Neural progenitor cell (in vitro differentiated cells): Measurements from ENCODE around the gene PHLDA1. TPM values are rescaled to one million over a fixed set of nuclear protein-coding genes. Genes with fewer than 3 reads are reported as not detected.

ENCODE experiments used
- DNase-seq: peaks from one replicate; pipeline ENCODE4 v3.0.0-alpha.2; 2016; ENCODE audit warnings: low spot score
- H2AFZ ChIP-seq: fragments of 200-600 bp; sonication (generic); replicated peaks from 2 replicates; pipeline ENCODE4 v1.6.1; 2016; ENCODE audit warnings: antibody characterized with exemption
- H3F3A ChIP-seq: fragments of 200-600 bp; sonication (generic); 2 replicates; pipeline ENCODE4 v1.6.1; 2016; ENCODE audit warnings: antibody characterized with exemption, low read depth
- H3K27ac ChIP-seq: fragments of 200-600 bp; sonication (generic); 2 replicates; pipeline ENCODE4 v1.5.1; 2016; ENCODE audit warnings: mild to moderate bottlenecking
- H3K27me3 ChIP-seq: fragments of 200-600 bp; sonication (generic); 2 replicates; pipeline ENCODE4 v1.6.1; 2016; ENCODE audit warnings: mild to moderate bottlenecking, moderate library complexity
- H3K36me3 ChIP-seq: fragments of 200-600 bp; sonication (generic); 2 replicates; pipeline ENCODE4 v1.5.1; 2016
- H3K4me1 ChIP-seq: fragments of 200-600 bp; sonication (generic); 2 replicates; pipeline ENCODE4 v1.6.1; 2016; ENCODE audit warnings: mixed run types
- H3K4me2 ChIP-seq: fragments of 200-600 bp; sonication (generic); 2 replicates; pipeline ENCODE4 v1.6.1; 2016
- H3K4me3 ChIP-seq: fragments of 200-600 bp; sonication (generic); 2 replicates; pipeline ENCODE4 v1.5.1; 2016
- H3K79me2 ChIP-seq: fragments of 200-600 bp; sonication (generic); 2 replicates; pipeline ENCODE4 v1.6.1; 2016; ENCODE audit warnings: low read depth
- H3K9ac ChIP-seq: fragments of 200-600 bp; sonication (generic); 2 replicates; pipeline ENCODE4 v1.6.1; 2016
- H3K9me3 ChIP-seq: fragments of 200-600 bp; sonication (generic); 2 replicates; pipeline ENCODE4 v1.5.1; 2016; ENCODE audit warnings: low read depth
- H4K20me1 ChIP-seq: fragments of 200-600 bp; sonication (generic); 2 replicates; pipeline ENCODE4 v1.6.1; 2016; ENCODE audit warnings: low read depth
- H3K27ac Mint-ChIP-seq: 3 replicates; pipeline ENCODE4 v1.8.0; 2021; ENCODE audit warnings: mixed read lengths
- H3K27me3 Mint-ChIP-seq: 2 replicates; pipeline ENCODE4 v1.8.0; 2022; ENCODE audit warnings: low read depth, mild to moderate bottlenecking, inconsistent platforms, moderate library complexity, mixed read lengths; ENCODE audit not compliant: insufficient read depth
- H3K36me3 Mint-ChIP-seq: 3 replicates; pipeline ENCODE4 v1.8.0; 2021; ENCODE audit warnings: mixed read lengths
- H3K4me1 Mint-ChIP-seq: 3 replicates; pipeline ENCODE4 v1.8.0; 2021; ENCODE audit warnings: mixed read lengths
- H3K4me3 Mint-ChIP-seq: 3 replicates; pipeline ENCODE4 v1.8.0; 2021; ENCODE audit warnings: mild to moderate bottlenecking, moderate library complexity, mixed read lengths
- H3K9me3 Mint-ChIP-seq: 3 replicates; pipeline ENCODE4 v1.8.0; 2020; ENCODE audit warnings: mixed read lengths
- CTCF ChIP-seq: fragments of 200-600 bp; sonication (generic); IDR thresholded peaks from 2 replicates; pipeline ENCODE4 v1.5.1; 2017; ENCODE audit warnings: antibody characterized with exemption, mild to moderate bottlenecking
- EZH2 ChIP-seq: fragments of 200-600 bp; sonication (generic); IDR thresholded peaks from 2 replicates; pipeline ENCODE4 v1.6.1; 2017; ENCODE audit warnings: antibody characterized with exemption, mild to moderate bottlenecking, moderate library complexity
- EZH2phosphoT487 ChIP-seq: fragments of 200-600 bp; sonication (generic); IDR thresholded peaks from 2 replicates; pipeline ENCODE4 v1.6.1; 2017; ENCODE audit warnings: antibody characterized with exemption
- total RNA-seq: library from RNA; depleted of rRNA; stranded (reverse); fragments of >200 nt; gene quantifications from 2 replicates; pipeline ENCODE4 v1.2.3, GENCODE V29; 2015; ENCODE audit warnings: low replicate concordance

The PHLDA1 gene
- total RNA-seq, 1 donor from 2014 or later: 1.1 TPM

- H3K9me3 Mint-ChIP-seq: no peaks in the 10 kb centered on the region
- no peak overlapping the region for H3K4me3 ChIP-seq
- no peak overlapping the region for H3K9ac ChIP-seq
- no peaks in the 10 kb centered on the region for H3K9me3 ChIP-seq
- H3F3A ChIP-seq: peaks cover 57% of the 10 kb centered on the region
- H3K27me3 Mint-ChIP-seq: peaks cover 4% of the 10 kb centered on the region
- H3K4me1 ChIP-seq: peaks cover 12% of the 10 kb centered on the region
- no peaks in the 10 kb centered on the region for H3K79me2 ChIP-seq
- H3K4me1 Mint-ChIP-seq: peaks cover 8% of the 10 kb centered on the region
- no peak overlapping the region for H3K27ac Mint-ChIP-seq
- peaks cover 8% of the 10 kb centered on the region for H3K36me3 Mint-ChIP-seq
- H3K4me3 Mint-ChIP-seq: no peak overlapping the region
- no peak for DNase-seq
- peaks cover 40% of the 10 kb centered on the region for H4K20me1 ChIP-seq
- H3K27ac ChIP-seq: no peak overlapping the region
- peaks cover 9% of the 10 kb centered on the region for H3K36me3 ChIP-seq
- no peak overlapping the region for H2AFZ ChIP-seq
- H3K27me3 ChIP-seq: no peaks in the 10 kb centered on the region
- TF ChIP-seq EZH2phosphoT487 (no peak), EZH2 (no peak), CTCF (no peak)
- H3K4me2 ChIP-seq: no peak overlapping the region
These were observed 9.8 kb upstream of the PHLDA1 start for GRCh38 chr12:76041406-76041805.

GRCh38 chr12:76040461-76040860 is 8.9 kb upstream of the PHLDA1 start:
- Histone ChIP-seq H4K20me1 (peaks cover 40% of the 10 kb centered on the region), H3K79me2 (no peaks in the 10 kb centered on the region), H3K27ac (no peak overlapping the region), H3F3A (peaks cover 57% of the 10 kb centered on the region), H3K4me2 (no peak overlapping the region), H3K9me3 (no peaks in the 10 kb centered on the region), H3K36me3 (peaks cover 9% of the 10 kb centered on the region), H3K9ac (no peak overlapping the region), H3K4me1 (peaks cover 12% of the 10 kb centered on the region), H2AFZ (no peak overlapping the region), H3K27me3 (no peaks in the 10 kb centered on the region), H3K4me3 (no peak overlapping the region)
- no peak for DNase-seq
- H3K9me3 Mint-ChIP-seq: no peaks in the 10 kb centered on the region
- H3K27me3 Mint-ChIP-seq: peaks cover 4% of the 10 kb centered on the region
- no peak overlapping the region for H3K27ac Mint-ChIP-seq
- TF ChIP-seq CTCF (no peak), EZH2 (no peak), EZH2phosphoT487 (no peak)
- no peak overlapping the region for H3K4me3 Mint-ChIP-seq
- peaks cover 10% of the 10 kb centered on the region for H3K4me1 Mint-ChIP-seq
- H3K36me3 Mint-ChIP-seq: peaks cover 8% of the 10 kb centered on the region

- DNase-seq: no peak
- peaks cover 13% of the 10 kb centered on the region for H3K4me1 Mint-ChIP-seq
- H3K27ac ChIP-seq: no peak overlapping the region
These were observed 6.6 kb upstream of the PHLDA1 start for GRCh38 chr12:76038176-76038575.

More at GRCh38 chr12:76038176-76038575, 6.6 kb upstream of the PHLDA1 start:
- Mint-ChIP-seq H3K4me3 (no peak overlapping the region), H3K9me3 (no peaks in the 10 kb centered on the region), H3K27me3 (peaks cover 2% of the 10 kb centered on the region), H3K27ac (no peak overlapping the region), H3K36me3 (no peaks in the 10 kb centered on the region)
- H3K36me3 ChIP-seq: no peaks in the 10 kb centered on the region
- peaks cover 2% of the 10 kb centered on the region for H3K27me3 ChIP-seq
- no peaks in the 10 kb centered on the region for H3K9me3 ChIP-seq
- H2AFZ ChIP-seq: no peak overlapping the region
- TF ChIP-seq EZH2: no peak
- no peak for TF ChIP-seq EZH2phosphoT487
- no peak for TF ChIP-seq CTCF
- H3K4me2 ChIP-seq: no peak overlapping the region
- H4K20me1 ChIP-seq: peaks cover 45% of the 10 kb centered on the region
- no peak overlapping the region for H3K9ac ChIP-seq
- no peak overlapping the region for H3K4me3 ChIP-seq
- no peaks in the 10 kb centered on the region for H3K79me2 ChIP-seq
- peaks cover 14% of the 10 kb centered on the region for H3K4me1 ChIP-seq
- H3F3A ChIP-seq: peaks cover 55% of the 10 kb centered on the region
